Body of pancreas (tissue), 4 donors: ENCODE measurements around the gene KRTAP6-3.

Experiments used
- POLR2A ChIP-seq, 3 donors: fragments of 450-650 bp; IDR thresholded peaks; one replicate each; pipeline ENCODE4 v1.6.1; 2016; ENCODE audit warnings: antibody characterized with exemption in 3 of 3, mild to moderate bottlenecking in 2 of 3
- TF ChIP-seq, protein P1 (sequence below), 7 experiments: fragments of 450-650 bp in 4 of 7; fragments of 200-600 bp in 3 of 7; sonication (generic) in 3 of 7; IDR thresholded peaks; one replicate each; pipeline ENCODE4 v1.5.1; 2016 to 2019; ENCODE audit warnings: antibody characterized with exemption in 7 of 7

DNA sequence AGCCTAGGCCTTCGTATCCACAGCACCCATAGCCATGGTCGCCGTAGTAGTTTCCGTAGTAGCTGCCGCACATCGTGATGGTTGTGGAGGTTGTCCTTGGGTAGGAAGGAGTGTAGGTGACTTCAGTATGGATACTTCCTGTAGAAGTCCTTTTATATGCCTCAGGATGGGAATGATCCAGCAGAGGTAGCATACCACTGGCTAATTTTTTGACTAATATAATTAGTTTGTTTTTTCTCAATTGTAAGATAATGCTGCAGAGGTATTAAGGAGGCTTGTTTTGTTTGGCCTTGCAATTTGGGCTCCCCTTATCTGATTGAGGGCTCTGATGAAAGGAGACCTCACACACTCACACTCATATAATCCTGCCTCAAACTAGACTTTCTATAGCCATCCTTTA lies 6.6 kb downstream of the KRTAP6-3 start, which contains the start of gene KRTAP6-2:
- TF ChIP-seq, protein P1, sequence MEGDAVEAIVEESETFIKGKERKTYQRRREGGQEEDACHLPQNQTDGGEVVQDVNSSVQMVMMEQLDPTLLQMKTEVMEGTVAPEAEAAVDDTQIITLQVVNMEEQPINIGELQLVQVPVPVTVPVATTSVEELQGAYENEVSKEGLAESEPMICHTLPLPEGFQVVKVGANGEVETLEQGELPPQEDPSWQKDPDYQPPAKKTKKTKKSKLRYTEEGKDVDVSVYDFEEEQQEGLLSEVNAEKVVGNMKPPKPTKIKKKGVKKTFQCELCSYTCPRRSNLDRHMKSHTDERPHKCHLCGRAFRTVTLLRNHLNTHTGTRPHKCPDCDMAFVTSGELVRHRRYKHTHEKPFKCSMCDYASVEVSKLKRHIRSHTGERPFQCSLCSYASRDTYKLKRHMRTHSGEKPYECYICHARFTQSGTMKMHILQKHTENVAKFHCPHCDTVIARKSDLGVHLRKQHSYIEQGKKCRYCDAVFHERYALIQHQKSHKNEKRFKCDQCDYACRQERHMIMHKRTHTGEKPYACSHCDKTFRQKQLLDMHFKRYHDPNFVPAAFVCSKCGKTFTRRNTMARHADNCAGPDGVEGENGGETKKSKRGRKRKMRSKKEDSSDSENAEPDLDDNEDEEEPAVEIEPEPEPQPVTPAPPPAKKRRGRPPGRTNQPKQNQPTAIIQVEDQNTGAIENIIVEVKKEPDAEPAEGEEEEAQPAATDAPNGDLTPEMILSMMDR (IDR thresholded peaks at IDR 0.05): no peak
- TF ChIP-seq POLR2A (IDR thresholded peaks at IDR 0.05): no peak
